IMR-90 (cell line): ENCODE measurements around the gene ZNF454. TPM values are rescaled to one million over a fixed set of nuclear protein-coding genes. Genes with fewer than 3 reads are reported as not detected.

Experiments used
- ATAC-seq: fragments of 200-7000 bp; cut with Tn5 transposase; 2 replicates; pipeline ENCODE4 v1.9.1; 2020; ENCODE audit warnings: low read depth, mild to moderate bottlenecking, moderate library complexity
- BruUV-seq: library from RNA; stranded (reverse); fragments of 400-500 nt; replicated peaks from 2 replicates; lab custom pipeline; 2021; lab: Mats Ljungman, UMichigan
- CTCF ChIA-PET: fragments of 300-600 bp; formaldehyde crosslinking; extraction: SDS; loops from one replicate; lab custom pipeline; 2021; ENCODE audit warnings: antibody characterized with exemption; lab: Yijun Ruan, JAX
- POLR2A ChIA-PET: fragments of 300-600 bp; sonication (Branson Sonifier 250); formaldehyde crosslinking; loops from one replicate; lab custom pipeline; 2022; ENCODE audit warnings: antibody characterized with exemption; ENCODE audit not compliant: unreplicated experiment; lab: Charles Lee
- DNase-seq: peaks from one replicate; pipeline ENCODE4 v3.0.0; 2013
- H2AFZ ChIP-seq: replicated peaks from 2 replicates; pipeline ENCODE3; 2013; ENCODE audit warnings: low read length, mild to moderate bottlenecking; ENCODE audit not compliant: poor library complexity
- H2AK5ac ChIP-seq: 2 replicates; pipeline ENCODE4 v1.6.1; 2013; ENCODE audit warnings: low read depth, low read length, inconsistent platforms
- H2AK9ac ChIP-seq: replicated peaks from 2 replicates; pipeline ENCODE3; 2013; ENCODE audit warnings: mild to moderate bottlenecking, low read depth, low read length, moderate library complexity; ENCODE audit not compliant: poor library complexity
- H2BK120ac ChIP-seq: 2 replicates; pipeline ENCODE4 v1.6.1; 2013; ENCODE audit warnings: low read depth, low read length, inconsistent platforms
- H2BK15ac ChIP-seq: 3 replicates; pipeline ENCODE4 v1.6.1; 2013; ENCODE audit warnings: low read depth, low read length, inconsistent platforms
- H2BK20ac ChIP-seq: 2 replicates; pipeline ENCODE4 v1.6.1; 2013; ENCODE audit warnings: low read depth, mild to moderate bottlenecking, inconsistent platforms, low read length, moderate library complexity
- H2BK5ac ChIP-seq: 2 replicates; pipeline ENCODE4 v1.6.1; 2013; ENCODE audit warnings: mild to moderate bottlenecking, low read depth, low read length, inconsistent platforms; ENCODE audit not compliant: poor library complexity, severe bottlenecking
- H3K14ac ChIP-seq: replicated peaks from 2 replicates; pipeline ENCODE4 v1.6.1; 2013; ENCODE audit warnings: low read depth, low read length, inconsistent platforms
- H3K18ac ChIP-seq: 2 replicates; pipeline ENCODE4 v1.6.1; 2013; ENCODE audit warnings: low read depth, low read length, control low read depth
- H3K23ac ChIP-seq: 2 replicates; pipeline ENCODE4 v1.6.1; 2013; ENCODE audit warnings: low read depth, low read length, inconsistent platforms
- H3K27ac ChIP-seq: 2 replicates; pipeline ENCODE4 v1.5.1; 2013; ENCODE audit warnings: mild to moderate bottlenecking, control low read depth, low read length; ENCODE audit not compliant: insufficient read depth
- H3K27me3 ChIP-seq: 2 replicates; pipeline ENCODE4 v1.6.1; 2013; ENCODE audit warnings: low read length; ENCODE audit not compliant: control insufficient read depth, insufficient read depth
- H3K36me3 ChIP-seq: 2 replicates; pipeline ENCODE4 v1.6.1; 2013; ENCODE audit warnings: low read length, mixed read lengths; ENCODE audit not compliant: control insufficient read depth, insufficient read depth
- H3K4ac ChIP-seq: 2 replicates; pipeline ENCODE4 v1.6.1; 2013; ENCODE audit warnings: low read depth, low read length, inconsistent platforms
- H3K4me1 ChIP-seq: 2 replicates; pipeline ENCODE4 v1.6.1; 2013; ENCODE audit warnings: low read length, mixed read lengths; ENCODE audit not compliant: control insufficient read depth, insufficient read depth
- H3K4me2 ChIP-seq: 2 replicates; pipeline ENCODE4 v1.6.1; 2013; ENCODE audit warnings: low read depth, mild to moderate bottlenecking, control low read depth, low read length, moderate library complexity
- H3K4me3 ChIP-seq: 2 replicates; pipeline ENCODE4 v1.5.1; 2013; ENCODE audit warnings: low read depth, mild to moderate bottlenecking, control low read depth, low read length, moderate library complexity; ENCODE audit not compliant: insufficient read depth
- H3K56ac ChIP-seq: 2 replicates; pipeline ENCODE4 v1.6.1; 2013; ENCODE audit warnings: low read length, inconsistent platforms; ENCODE audit not compliant: insufficient read depth; ENCODE audit errors: extremely low read depth
- H3K79me1 ChIP-seq, 2 experiments: 2 replicates each; pipeline ENCODE4 v1.6.1; 2013; ENCODE audit warnings: low read length in 2 of 2, inconsistent platforms in 1 of 2, low read depth in 1 of 2
- H3K9ac ChIP-seq: 2 replicates; pipeline ENCODE4 v1.6.1; 2013; ENCODE audit warnings: low read depth, low read length, control low read depth
- H3K9me1 ChIP-seq: 2 replicates; pipeline ENCODE4 v1.6.1; 2013; ENCODE audit warnings: low read length, inconsistent platforms; ENCODE audit not compliant: insufficient read depth
- H3K9me3 ChIP-seq: 2 replicates; pipeline ENCODE4 v1.6.1; 2013; ENCODE audit warnings: low read length; ENCODE audit not compliant: control insufficient read depth, insufficient read depth
- H4K20me1 ChIP-seq: 2 replicates; pipeline ENCODE4 v1.6.1; 2013; ENCODE audit warnings: low read length, inconsistent platforms; ENCODE audit not compliant: insufficient read depth
- H4K5ac ChIP-seq: 2 replicates; pipeline ENCODE4 v1.6.1; 2013; ENCODE audit warnings: mild to moderate bottlenecking, low read depth, low read length, control low read depth
- H4K8ac ChIP-seq, 2 experiments: 2 replicates each; pipeline ENCODE4 v1.6.1; 2013; ENCODE audit warnings: low read depth in 2 of 2, low read length in 2 of 2, control low read depth in 1 of 2, inconsistent platforms in 1 of 2
- H4K91ac ChIP-seq: 2 replicates; pipeline ENCODE4 v1.6.1; 2013; ENCODE audit warnings: low read depth, low read length, inconsistent platforms; ENCODE audit not compliant: insufficient read depth
- CHD1 ChIP-seq: IDR thresholded peaks from 2 replicates; pipeline ENCODE4 v1.6.1; 2012; ENCODE audit warnings: low read depth, low read length, improper control_type of control experiment
- USF2 ChIP-seq: fragments of 150-350 bp; IDR thresholded peaks from 2 replicates; pipeline ENCODE4 v1.6.1; 2017; ENCODE audit warnings: mild to moderate bottlenecking, antibody characterized with exemption, low read length, low read depth
- WGBS, 2 experiments: methylation state at CpG; one replicate each; pipeline versions ENCODE4 v1.1.5 to v1.1.7; 2013; ENCODE audit warnings: missing lambda C conversion rate in 2 of 2; ENCODE audit not compliant: insufficient read length in 1 of 2; ENCODE audit errors: extremely low coverage in 2 of 2; 5-methylcytosine and 5-hydroxymethylcytosine counted together
- dilution Hi-C: fragments of 300-500 bp; cut with HindIII; formaldehyde crosslinking; loops from one replicate; pipeline ENCODE4 v1.14.3; 2018; ENCODE audit warnings: low sequenced_read_pairs; ENCODE audit not compliant: unreplicated experiment
- in situ Hi-C: fragments of 300-500 bp; cut with MboI; formaldehyde crosslinking; loops from 3 replicates; pipeline ENCODE4 v1.14.3; 2019; ENCODE audit warnings: low sequenced_read_pairs, inconsistent platforms, mixed read lengths
- intact Hi-C: fragments of 100-400 bp; cut with micrococcal nuclease; formaldehyde crosslinking; loops from 2 replicates; pipeline ENCODE4 v1.10.0; 2022
- polyA plus RNA-seq, 3 experiments: library from polyadenylated mRNA; depleted of rRNA; stranded (reverse); fragments of >200 nt; gene quantifications; 2 replicates each; pipeline ENCODE4 v1.2.3, GENCODE V29; 2012; ENCODE audit warnings: low replicate concordance in 1 of 3
- total RNA-seq: library from RNA; depleted of rRNA; stranded (reverse); fragments of >200 nt; gene quantifications from 2 replicates; pipeline ENCODE4 v1.2.3, GENCODE V29; 2012

ZNF454 gene
- total and polyA plus RNA-seq, 2 of the 4 experiments (the other 2 are of a cell fraction): 0.12 to 0.18 TPM

GRCh38 chr5:178995341-178995690 lies 54.3 kb downstream of the ZNF454 start:
- WGBS, 2 experiments: 17% methylated on average over 1 of the region's 6 CpGs; no CpG with 5 or more reads in 1 of the 2 experiments
- no peak overlapping the region for H2BK120ac ChIP-seq
- ChIA-PET CTCF (no interaction called here), POLR2A (no interaction called here)
- ATAC-seq (no peak), DNase-seq (no peak)
- no peaks in the 10 kb centered on the region for H3K9me1 ChIP-seq
- no peaks in the 10 kb centered on the region for H4K20me1 ChIP-seq
- intact Hi-C loops (no loop called here), in situ Hi-C loops (no loop called here), dilution Hi-C loops (no loop called here)
- no peak for TF ChIP-seq CHD1
- no peak for TF ChIP-seq USF2
- peaks cover 47% of the 10 kb centered on the region for H3K9me3 ChIP-seq
- no peak overlapping the region for H3K56ac ChIP-seq
- no peak overlapping the region for H2AK5ac ChIP-seq
- no peak overlapping the region for H2BK15ac ChIP-seq
- H4K91ac ChIP-seq: no peak overlapping the region
- H4K8ac ChIP-seq: no peak overlapping the region
- no peak overlapping the region for H2AK9ac ChIP-seq
- no peak overlapping the region for H3K27ac ChIP-seq
- H2BK20ac ChIP-seq: no peak overlapping the region
- no peak overlapping the region for H3K9ac ChIP-seq
- no peak overlapping the region for H3K4me3 ChIP-seq
- peaks cover 2% of the 10 kb centered on the region; the same call in 1 of the 2 replicates for H3K27me3 ChIP-seq
- no TSS peak for BruUV-seq
- H3K4me2 ChIP-seq: no peak overlapping the region
- no peaks in the 10 kb centered on the region for H3K4me1 ChIP-seq
- H4K5ac ChIP-seq: no peak overlapping the region
- no peak overlapping the region for H3K14ac ChIP-seq
- no peak overlapping the region for H3K18ac ChIP-seq
- H3K79me1 ChIP-seq: no peaks in the 10 kb centered on the region
- H3K4ac ChIP-seq: no peak overlapping the region
- H3K36me3 ChIP-seq: no peaks in the 10 kb centered on the region
- H2AFZ ChIP-seq: no peak overlapping the region
- no peak overlapping the region for H2BK5ac ChIP-seq
- H3K23ac ChIP-seq: no peak overlapping the region
